D341Med (cell line): ENCODE results near the gene ARHGAP20.
A peak's percentile ranks its signal among the peaks of the same experiment; 100 is the strongest.

ENCODE experiments used
- DNase-seq: peaks from one replicate; pipeline ENCODE4 v3.0.0; 2012; ENCODE audit warnings: low spot score

The ARHGAP20 gene

GRCh38 chr11:110711776-110712658 lies at the start of gene ARHGAP20:
Gene ARHGAP20 (minus strand): TSS chr11:110712437. CDS start chr11:110712231, 206 bp downstream.
- DNase-seq: peak; percentile 95

- no peak for DNase-seq
These were observed 49.8 kb upstream of the ARHGAP20 start for GRCh38 chr11:110761991-110762390.

- no peak for DNase-seq
These were observed 48.9 kb upstream of the ARHGAP20 start for GRCh38 chr11:110761131-110761530.

- no peak for DNase-seq
These were observed 47.7 kb upstream of the ARHGAP20 start for GRCh38 chr11:110759972-110760381.

- DNase-seq: no peak
These were observed 45.9 kb upstream of the ARHGAP20 start for GRCh38 chr11:110757962-110758755.

- no peak for DNase-seq
These were observed 44.8 kb upstream of the ARHGAP20 start for GRCh38 chr11:110757066-110757465.

GRCh38 chr11:110755941-110756340 lies 43.7 kb upstream of the ARHGAP20 start:
- DNase-seq: peak; percentile 68

GRCh38 chr11:110752890-110753289 lies 40.7 kb upstream of the ARHGAP20 start:
- no peak for DNase-seq

GRCh38 chr11:110750100-110750499 lies 37.9 kb upstream of the ARHGAP20 start:
- DNase-seq: no peak

- no peak for DNase-seq
These were observed 35.3 kb upstream of the ARHGAP20 start for GRCh38 chr11:110747531-110747930.

GRCh38 chr11:110738641-110739040 lies 26.4 kb upstream of the ARHGAP20 start:
- DNase-seq: no peak

GRCh38 chr11:110737593-110737992 lies 25.4 kb upstream of the ARHGAP20 start:
- DNase-seq: no peak

- no peak for DNase-seq
These were observed 23.9 kb upstream of the ARHGAP20 start for GRCh38 chr11:110736171-110736553.

GRCh38 chr11:110735455-110736170 lies 23.4 kb upstream of the ARHGAP20 start:
- DNase-seq: no peak

GRCh38 chr11:110734790-110735189 lies 22.6 kb upstream of the ARHGAP20 start:
- DNase-seq: no peak

GRCh38 chr11:110730773-110731172 lies 18.5 kb upstream of the ARHGAP20 start:
- DNase-seq: no peak

GRCh38 chr11:110728883-110729282 lies 16.6 kb upstream of the ARHGAP20 start:
- no peak for DNase-seq

- no peak for DNase-seq
These were observed 16.2 kb upstream of the ARHGAP20 start for GRCh38 chr11:110728476-110728875.

- no peak for DNase-seq
These were observed 12.1 kb upstream of the ARHGAP20 start for GRCh38 chr11:110724358-110724757.

- no peak for DNase-seq
These were observed 8.4 kb upstream of the ARHGAP20 start for GRCh38 chr11:110720431-110721275.

GRCh38 chr11:110716361-110716760 lies 4.1 kb upstream of the ARHGAP20 start:
- DNase-seq: no peak
